ENCODE results near the gene KRTAP20-2. TPM values are rescaled to one million over a fixed set of nuclear protein-coding genes. Genes with fewer than 3 reads are reported as not detected.

Gene KRTAP20-2
- not detected in 2 replicates for total RNA-seq (2013; cell fraction: nucleolus; rRNA removed)
- total RNA-seq (2014; rRNA removed) (not detected in 2 replicates), total RNA-seq (2014; rRNA removed; fragmentation: Illumina TruSeq; extraction: Trizol) (not detected in 2 replicates), total RNA-seq (2021) (not detected in 2 replicates), polyA plus RNA-seq (2011; rRNA removed) (not detected in 2 replicates), polyA plus RNA-seq (2014; fragmentation: Illumina TruSeq; extraction: Trizol) (not detected in 2 replicates), polyA plus RNA-seq (2014; fragmentation: Nextera tagmentation; extraction: Ambion mirVana) (not detected), polyA plus RNA-seq (2014; rRNA removed) (not detected in 2 replicates), polyA plus RNA-seq (2016; fragmentation: Nextera tagmentation; extraction: Ambion mirVana) (not detected), polyA minus RNA-seq (2011; rRNA and poly(A)+ RNA removed) (not detected in 2 replicates), Bru-seq, nascent RNA (not detected), BruChase-seq, experiment 1, labeled RNA remaining after a 6-hour chase (not detected), BruChase-seq, experiment 2, labeled RNA remaining after a 2-hour chase (not detected)
- polyA plus RNA-seq (2011; ENCODE audit: low read depth): not detected
- polyA plus RNA-seq (2011; cell fraction: cytosol; rRNA removed): not detected in 2 replicates
- polyA plus RNA-seq (2011; cell fraction: nucleus; rRNA removed): not detected in 2 replicates
- polyA plus RNA-seq (2012): not detected in 2 replicates
- not detected in 2 replicates for polyA minus RNA-seq (2011; cell fraction: cytosol; rRNA and poly(A)+ RNA removed)
- polyA minus RNA-seq (2011; cell fraction: nucleus; rRNA and poly(A)+ RNA removed): not detected in 2 replicates
- long read RNA-seq, experiment 1: 0 reads
- long read RNA-seq, experiment 2: 0 reads

DNA sequence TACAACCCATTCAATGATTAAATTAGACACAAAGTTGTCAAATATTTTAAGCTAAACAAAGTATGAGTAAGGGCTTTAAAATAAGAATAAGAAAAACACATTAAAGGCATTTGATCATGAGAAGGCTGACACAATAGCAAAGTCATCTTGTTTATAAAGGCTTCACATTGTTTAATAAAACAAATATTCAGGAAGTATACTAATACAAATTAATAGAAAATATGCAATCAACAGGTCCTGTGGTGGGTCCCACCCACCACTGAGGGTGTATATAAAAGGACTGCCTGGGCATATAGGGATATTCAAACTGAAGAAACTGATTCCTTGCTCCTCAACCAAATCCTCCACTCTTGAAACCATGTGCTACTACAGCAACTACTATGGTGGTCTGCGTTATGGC is at the start of gene KRTAP20-2:
TSS of gene KRTAP20-2 (plus strand) at position 301 of the 400 bp plus-strand sequence. CDS start at position 359, 58 bp downstream.
- CTCF ChIA-PET: no interaction called here
- no peak for ATAC-seq
- H3K27ac ChIP-seq (ENCODE audit: control insufficient read depth, insufficient read depth): no peak within 1 kb of the TSS
- no peak for FAIRE-seq
- DNase-seq (ENCODE audit: low read depth, low spot score): no peak
- H3K36me3 ChIP-seq (ENCODE audit: control insufficient read depth in 2 of 2, insufficient read depth in 2 of 2, low read length in 1 of 2): no peaks in the 10 kb centered on the region
- POLR2A ChIA-PET: no interaction called here
- H3K79me2 ChIP-seq (ENCODE audit: control insufficient read depth, insufficient read depth, low read length): no peaks in the 10 kb centered on the region
- TF ChIP-seq CREB1 (IDR thresholded peaks at IDR 0.05; ENCODE audit: low read depth): no peak
- TF ChIP-seq MYC (IDR thresholded peaks at IDR 0.05; ENCODE audit: insufficient read depth, insufficient read length, insufficient replicate concordance, low read length, severe bottlenecking): no peak
- TF ChIP-seq TCF12 (IDR thresholded peaks at IDR 0.05; ENCODE audit: low read depth, low read length): no peak
- TF ChIP-seq ATF7 (IDR thresholded peaks at IDR 0.05; ENCODE audit: low read depth): no peak
- TF ChIP-seq IRF4 (IDR thresholded peaks at IDR 0.05; ENCODE audit: low read depth, low read length): no peak
- TF ChIP-seq, protein P1, sequence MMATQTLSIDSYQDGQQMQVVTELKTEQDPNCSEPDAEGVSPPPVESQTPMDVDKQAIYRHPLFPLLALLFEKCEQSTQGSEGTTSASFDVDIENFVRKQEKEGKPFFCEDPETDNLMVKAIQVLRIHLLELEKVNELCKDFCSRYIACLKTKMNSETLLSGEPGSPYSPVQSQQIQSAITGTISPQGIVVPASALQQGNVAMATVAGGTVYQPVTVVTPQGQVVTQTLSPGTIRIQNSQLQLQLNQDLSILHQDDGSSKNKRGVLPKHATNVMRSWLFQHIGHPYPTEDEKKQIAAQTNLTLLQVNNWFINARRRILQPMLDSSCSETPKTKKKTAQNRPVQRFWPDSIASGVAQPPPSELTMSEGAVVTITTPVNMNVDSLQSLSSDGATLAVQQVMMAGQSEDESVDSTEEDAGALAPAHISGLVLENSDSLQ (IDR thresholded peaks at IDR 0.05): no peak
- no peak for TF ChIP-seq TAF1 (IDR thresholded peaks at IDR 0.05; ENCODE audit: borderline replicate concordance, low read depth, low read length)
- no peak for TF ChIP-seq MTA2 (IDR thresholded peaks at IDR 0.05; ENCODE audit: low read depth)
- TF ChIP-seq ASH2L (IDR thresholded peaks at IDR 0.05; ENCODE audit: borderline replicate concordance, low read depth): no peak
- H3K4me1 ChIP-seq (ENCODE audit: control insufficient read depth, insufficient read depth, low read length): no peaks in the 10 kb centered on the region
- intact Hi-C loops (cut with micrococcal nuclease; ENCODE audit: unreplicated experiment): no loop called here
- H3K9me3 ChIP-seq (replicated peaks; ENCODE audit: control insufficient read depth, insufficient read depth, low read length): no peaks in the 10 kb centered on the region
- SMC1A ChIA-PET (ENCODE audit: uncharacterized antibody, unreplicated experiment): no interaction called here
- H3K4me3 ChIP-seq: no peak within 1 kb of the TSS
- WGBS (ENCODE audit: insufficient coverage, insufficient replicate concordance, low lambda C conversion rate, missing lambda C conversion rate): 6% methylated on average over 1 of the region's 1 CpG
- H2AFZ ChIP-seq (ENCODE audit: control insufficient read depth, low read depth, low read length): no peak within 1 kb of the TSS
- RAD21 ChIA-PET (ENCODE audit: unreplicated experiment): no interaction called here
- no peak within 1 kb of the TSS for H3K4me2 ChIP-seq (ENCODE audit: control insufficient read depth, insufficient read depth)
- H3K9ac ChIP-seq (ENCODE audit: control insufficient read depth, insufficient read depth, low read length): no peak within 1 kb of the TSS
- H3K27me3 ChIP-seq (replicated peaks in 1 of 2; ENCODE audit: control insufficient read depth in 2 of 2, insufficient read depth in 2 of 2, low read length in 1 of 2): no peaks in the 10 kb centered on the region
- no TSS peak for BruUV-seq (replicated peaks)
- no peaks in the 10 kb centered on the region for H4K20me1 ChIP-seq (ENCODE audit: control insufficient read depth, insufficient read depth)
- in situ Hi-C loops (cut with MboI): no loop called here
